K562 (cell line): ENCODE data around the gene PSMC1. TPM values are rescaled to one million over a fixed set of nuclear protein-coding genes. Genes with fewer than 3 reads are reported as not detected.

ENCODE experiments used
- ADNP ChIP-seq: fragments of 200-800 bp; sonication (Bioruptor generic); IDR thresholded peaks from 2 replicates; pipeline ENCODE4 v1.6.1; 2016; ENCODE audit warnings: missing genetic modification characterization, missing compliant biosample characterization
- NFE2 ChIP-seq: IDR thresholded peaks from 2 replicates; pipeline ENCODE4 v1.6.1; 2014; ENCODE audit warnings: antibody characterized with exemption, low read depth
- ZNF507 ChIP-seq: conservative IDR thresholded peaks from 2 replicates; pipeline ENCODE4 v1.6.1; 2017; ENCODE audit warnings: missing genetic modification characterization, missing compliant biosample characterization
- polyA plus RNA-seq, 8 experiments: library from polyadenylated mRNA; depleted of rRNA in 4 of 8; stranded (reverse) in 5 of 8; unstranded in 3 of 8; fragments of >200 nt; fragmentation: Nextera tagmentation in 2 of 8; fragmentation: Illumina TruSeq in 1 of 8; extraction: Ambion mirVana in 2 of 8; extraction: Trizol in 1 of 8; gene quantifications; 2 replicates each; pipeline versions ENCODE4 v1.2.1 to v1.2.3, GENCODE V29; 2011 to 2014; ENCODE audit warnings: inconsistent platforms in 1 of 8, missing spikeins in 1 of 8
- total RNA-seq, 7 experiments: library from RNA; depleted of rRNA in 6 of 7; stranded (reverse); fragments of >200 nt in 6 of 7; fragmentation: Illumina TruSeq in 2 of 7; extraction: Trizol in 2 of 7; gene quantifications; 2 replicates each; pipeline versions ENCODE4 v1.2.1 to v1.2.3, GENCODE V29; 2011 to 2021; ENCODE audit warnings: low replicate concordance in 1 of 7
- TF ChIP-seq, protein P1 (sequence below): fragments of 450-650 bp; IDR thresholded peaks from 2 replicates; pipeline ENCODE4 v1.6.1; 2016; ENCODE audit warnings: mild to moderate bottlenecking, moderate library complexity
- TF ChIP-seq, protein P2 (sequence below): fragments of 250-450 bp; sonication (Bioruptor Pico); IDR thresholded peaks from 2 replicates; pipeline ENCODE4 v1.4.0; 2020; ENCODE audit warnings: mild to moderate bottlenecking, moderate library complexity

Gene PSMC1
- total and polyA plus RNA-seq, 9 of the 15 experiments (the other 6 are each of a cell fraction or from before 2014, with no cell fraction given) = 87.8 to 276 (median 165) TPM

DNA sequence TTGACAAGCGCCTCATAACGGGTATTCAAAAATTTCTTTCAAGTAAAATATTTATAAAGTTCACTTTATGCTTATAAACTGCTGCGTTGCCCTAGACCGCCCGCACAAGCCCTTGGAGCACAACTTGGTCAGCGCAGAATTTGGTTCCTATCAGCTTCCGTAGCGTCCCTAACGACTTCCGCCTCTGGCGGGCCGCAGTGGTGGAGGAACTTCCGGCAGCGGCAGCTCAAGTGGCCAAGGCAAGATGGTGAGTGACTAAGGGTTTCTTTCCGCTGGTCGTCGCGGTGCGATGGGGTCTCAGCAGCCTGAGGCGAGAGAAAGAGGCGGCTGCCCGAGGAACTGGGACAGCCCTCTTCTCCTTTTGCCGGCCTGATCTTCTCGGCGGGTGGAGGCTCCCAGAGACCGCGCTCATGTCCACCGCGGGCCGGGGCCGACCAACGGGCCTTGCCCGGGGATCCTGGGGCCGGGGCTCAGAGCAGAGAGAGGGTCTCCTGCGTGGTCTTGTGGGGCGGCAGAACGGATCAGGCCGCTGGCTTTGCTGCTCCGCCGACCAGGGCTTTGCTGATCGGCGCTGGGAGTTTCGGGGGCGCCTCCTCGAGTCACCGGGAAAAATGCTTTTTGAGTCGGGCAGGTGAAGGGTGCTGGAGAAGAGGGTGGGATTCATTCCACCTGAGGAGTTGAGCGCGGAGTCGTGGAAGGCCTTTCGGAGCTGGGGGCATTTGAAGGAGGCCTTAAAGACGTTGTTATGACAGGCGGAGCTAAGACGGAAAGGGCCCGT is at the start of gene PSMC1 (continued):
- TF ChIP-seq NFE2 (peak; percentile 87), ZNF507 (no peak), ADNP (no peak)
- TF ChIP-seq, protein P1, sequence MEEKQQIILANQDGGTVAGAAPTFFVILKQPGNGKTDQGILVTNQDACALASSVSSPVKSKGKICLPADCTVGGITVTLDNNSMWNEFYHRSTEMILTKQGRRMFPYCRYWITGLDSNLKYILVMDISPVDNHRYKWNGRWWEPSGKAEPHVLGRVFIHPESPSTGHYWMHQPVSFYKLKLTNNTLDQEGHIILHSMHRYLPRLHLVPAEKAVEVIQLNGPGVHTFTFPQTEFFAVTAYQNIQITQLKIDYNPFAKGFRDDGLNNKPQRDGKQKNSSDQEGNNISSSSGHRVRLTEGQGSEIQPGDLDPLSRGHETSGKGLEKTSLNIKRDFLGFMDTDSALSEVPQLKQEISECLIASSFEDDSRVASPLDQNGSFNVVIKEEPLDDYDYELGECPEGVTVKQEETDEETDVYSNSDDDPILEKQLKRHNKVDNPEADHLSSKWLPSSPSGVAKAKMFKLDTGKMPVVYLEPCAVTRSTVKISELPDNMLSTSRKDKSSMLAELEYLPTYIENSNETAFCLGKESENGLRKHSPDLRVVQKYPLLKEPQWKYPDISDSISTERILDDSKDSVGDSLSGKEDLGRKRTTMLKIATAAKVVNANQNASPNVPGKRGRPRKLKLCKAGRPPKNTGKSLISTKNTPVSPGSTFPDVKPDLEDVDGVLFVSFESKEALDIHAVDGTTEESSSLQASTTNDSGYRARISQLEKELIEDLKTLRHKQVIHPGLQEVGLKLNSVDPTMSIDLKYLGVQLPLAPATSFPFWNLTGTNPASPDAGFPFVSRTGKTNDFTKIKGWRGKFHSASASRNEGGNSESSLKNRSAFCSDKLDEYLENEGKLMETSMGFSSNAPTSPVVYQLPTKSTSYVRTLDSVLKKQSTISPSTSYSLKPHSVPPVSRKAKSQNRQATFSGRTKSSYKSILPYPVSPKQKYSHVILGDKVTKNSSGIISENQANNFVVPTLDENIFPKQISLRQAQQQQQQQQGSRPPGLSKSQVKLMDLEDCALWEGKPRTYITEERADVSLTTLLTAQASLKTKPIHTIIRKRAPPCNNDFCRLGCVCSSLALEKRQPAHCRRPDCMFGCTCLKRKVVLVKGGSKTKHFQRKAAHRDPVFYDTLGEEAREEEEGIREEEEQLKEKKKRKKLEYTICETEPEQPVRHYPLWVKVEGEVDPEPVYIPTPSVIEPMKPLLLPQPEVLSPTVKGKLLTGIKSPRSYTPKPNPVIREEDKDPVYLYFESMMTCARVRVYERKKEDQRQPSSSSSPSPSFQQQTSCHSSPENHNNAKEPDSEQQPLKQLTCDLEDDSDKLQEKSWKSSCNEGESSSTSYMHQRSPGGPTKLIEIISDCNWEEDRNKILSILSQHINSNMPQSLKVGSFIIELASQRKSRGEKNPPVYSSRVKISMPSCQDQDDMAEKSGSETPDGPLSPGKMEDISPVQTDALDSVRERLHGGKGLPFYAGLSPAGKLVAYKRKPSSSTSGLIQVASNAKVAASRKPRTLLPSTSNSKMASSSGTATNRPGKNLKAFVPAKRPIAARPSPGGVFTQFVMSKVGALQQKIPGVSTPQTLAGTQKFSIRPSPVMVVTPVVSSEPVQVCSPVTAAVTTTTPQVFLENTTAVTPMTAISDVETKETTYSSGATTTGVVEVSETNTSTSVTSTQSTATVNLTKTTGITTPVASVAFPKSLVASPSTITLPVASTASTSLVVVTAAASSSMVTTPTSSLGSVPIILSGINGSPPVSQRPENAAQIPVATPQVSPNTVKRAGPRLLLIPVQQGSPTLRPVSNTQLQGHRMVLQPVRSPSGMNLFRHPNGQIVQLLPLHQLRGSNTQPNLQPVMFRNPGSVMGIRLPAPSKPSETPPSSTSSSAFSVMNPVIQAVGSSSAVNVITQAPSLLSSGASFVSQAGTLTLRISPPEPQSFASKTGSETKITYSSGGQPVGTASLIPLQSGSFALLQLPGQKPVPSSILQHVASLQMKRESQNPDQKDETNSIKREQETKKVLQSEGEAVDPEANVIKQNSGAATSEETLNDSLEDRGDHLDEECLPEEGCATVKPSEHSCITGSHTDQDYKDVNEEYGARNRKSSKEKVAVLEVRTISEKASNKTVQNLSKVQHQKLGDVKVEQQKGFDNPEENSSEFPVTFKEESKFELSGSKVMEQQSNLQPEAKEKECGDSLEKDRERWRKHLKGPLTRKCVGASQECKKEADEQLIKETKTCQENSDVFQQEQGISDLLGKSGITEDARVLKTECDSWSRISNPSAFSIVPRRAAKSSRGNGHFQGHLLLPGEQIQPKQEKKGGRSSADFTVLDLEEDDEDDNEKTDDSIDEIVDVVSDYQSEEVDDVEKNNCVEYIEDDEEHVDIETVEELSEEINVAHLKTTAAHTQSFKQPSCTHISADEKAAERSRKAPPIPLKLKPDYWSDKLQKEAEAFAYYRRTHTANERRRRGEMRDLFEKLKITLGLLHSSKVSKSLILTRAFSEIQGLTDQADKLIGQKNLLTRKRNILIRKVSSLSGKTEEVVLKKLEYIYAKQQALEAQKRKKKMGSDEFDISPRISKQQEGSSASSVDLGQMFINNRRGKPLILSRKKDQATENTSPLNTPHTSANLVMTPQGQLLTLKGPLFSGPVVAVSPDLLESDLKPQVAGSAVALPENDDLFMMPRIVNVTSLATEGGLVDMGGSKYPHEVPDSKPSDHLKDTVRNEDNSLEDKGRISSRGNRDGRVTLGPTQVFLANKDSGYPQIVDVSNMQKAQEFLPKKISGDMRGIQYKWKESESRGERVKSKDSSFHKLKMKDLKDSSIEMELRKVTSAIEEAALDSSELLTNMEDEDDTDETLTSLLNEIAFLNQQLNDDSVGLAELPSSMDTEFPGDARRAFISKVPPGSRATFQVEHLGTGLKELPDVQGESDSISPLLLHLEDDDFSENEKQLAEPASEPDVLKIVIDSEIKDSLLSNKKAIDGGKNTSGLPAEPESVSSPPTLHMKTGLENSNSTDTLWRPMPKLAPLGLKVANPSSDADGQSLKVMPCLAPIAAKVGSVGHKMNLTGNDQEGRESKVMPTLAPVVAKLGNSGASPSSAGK = no peak
- TF ChIP-seq, protein P2, sequence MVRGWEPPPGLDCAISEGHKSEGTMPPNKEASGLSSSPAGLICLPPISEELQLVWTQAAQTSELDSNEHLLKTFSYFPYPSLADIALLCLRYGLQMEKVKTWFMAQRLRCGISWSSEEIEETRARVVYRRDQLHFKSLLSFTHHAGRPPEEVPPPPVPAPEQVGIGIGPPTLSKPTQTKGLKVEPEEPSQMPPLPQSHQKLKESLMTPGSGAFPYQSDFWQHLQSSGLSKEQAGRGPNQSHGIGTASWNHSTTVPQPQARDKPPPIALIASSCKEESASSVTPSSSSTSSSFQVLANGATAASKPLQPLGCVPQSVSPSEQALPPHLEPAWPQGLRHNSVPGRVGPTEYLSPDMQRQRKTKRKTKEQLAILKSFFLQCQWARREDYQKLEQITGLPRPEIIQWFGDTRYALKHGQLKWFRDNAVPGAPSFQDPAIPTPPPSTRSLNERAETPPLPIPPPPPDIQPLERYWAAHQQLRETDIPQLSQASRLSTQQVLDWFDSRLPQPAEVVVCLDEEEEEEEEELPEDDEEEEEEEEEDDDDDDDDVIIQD (CRISPR knock-in tag) = no peak
